ENCODE results near the gene EPN2.

- TF ChIP-seq CTCF (IDR thresholded peaks at IDR 0.05) (no peak), EP300 (IDR thresholded peaks at IDR 0.05) (no peak), POLR2A (IDR thresholded peaks at IDR 0.05) (no peak)
Observed at GRCh38 chr17:19380481-19381301, 143.5 kb downstream of the EPN2 start.
